ENCODE results near the gene GNB1L. TPM values are rescaled to one million over a fixed set of nuclear protein-coding genes. Genes with fewer than 3 reads are reported as not detected.

GNB1L gene
- total RNA-seq, 1 experiment from 2014 or later, result 12.2 TPM

- Histone ChIP-seq H3K36me3 (ENCODE audit: control insufficient read depth, insufficient read depth, low read length) (no peaks in the 10 kb centered on the region), H3K27ac (ENCODE audit: low read length) (no peak overlapping the region), H3K27me3 (ENCODE audit: control insufficient read depth, insufficient read depth, low read length) (no peaks in the 10 kb centered on the region), H3K4me3 (ENCODE audit: low read depth in 2 of 2, low read length in 2 of 2) (no peak overlapping the region), H3K4me1 (ENCODE audit: control insufficient read depth, insufficient read depth, low read length) (peaks cover 8% of the 10 kb centered on the region), H3K9me3 (ENCODE audit: control insufficient read depth, insufficient read depth, low read depth, low read length) (no peaks in the 10 kb centered on the region)
- ATAC-seq (no peak), DNase-seq (ENCODE audit: low read depth, low spot score) (no peak)
- in situ Hi-C loops (cut with HindIII; ENCODE audit: low pct_unique_long_range_greater_than_20kb, low sequenced_read_pairs) (no loop called here), intact Hi-C loops (cut with micrococcal nuclease; ENCODE audit: unreplicated experiment) (no loop called here)
- ChIA-PET CTCF (interaction anchor here (0.5 to 0.6 kb wide), 2 partner anchors 38 to 1968 kb away, joined by 3 read pairs; no protein-coding TSS in a partner anchor), POLR2A (no interaction called here)
- TF ChIP-seq, protein P1, sequence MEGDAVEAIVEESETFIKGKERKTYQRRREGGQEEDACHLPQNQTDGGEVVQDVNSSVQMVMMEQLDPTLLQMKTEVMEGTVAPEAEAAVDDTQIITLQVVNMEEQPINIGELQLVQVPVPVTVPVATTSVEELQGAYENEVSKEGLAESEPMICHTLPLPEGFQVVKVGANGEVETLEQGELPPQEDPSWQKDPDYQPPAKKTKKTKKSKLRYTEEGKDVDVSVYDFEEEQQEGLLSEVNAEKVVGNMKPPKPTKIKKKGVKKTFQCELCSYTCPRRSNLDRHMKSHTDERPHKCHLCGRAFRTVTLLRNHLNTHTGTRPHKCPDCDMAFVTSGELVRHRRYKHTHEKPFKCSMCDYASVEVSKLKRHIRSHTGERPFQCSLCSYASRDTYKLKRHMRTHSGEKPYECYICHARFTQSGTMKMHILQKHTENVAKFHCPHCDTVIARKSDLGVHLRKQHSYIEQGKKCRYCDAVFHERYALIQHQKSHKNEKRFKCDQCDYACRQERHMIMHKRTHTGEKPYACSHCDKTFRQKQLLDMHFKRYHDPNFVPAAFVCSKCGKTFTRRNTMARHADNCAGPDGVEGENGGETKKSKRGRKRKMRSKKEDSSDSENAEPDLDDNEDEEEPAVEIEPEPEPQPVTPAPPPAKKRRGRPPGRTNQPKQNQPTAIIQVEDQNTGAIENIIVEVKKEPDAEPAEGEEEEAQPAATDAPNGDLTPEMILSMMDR (IDR thresholded peaks at IDR 0.05), result no peak
- TF ChIP-seq REST (IDR thresholded peaks at IDR 0.05; ENCODE audit: insufficient read depth in 1 of 2, low read depth in 2 of 2, low read length in 1 of 2) (no peak), TCF7L2 (IDR thresholded peaks at IDR 0.05; ENCODE audit: low read depth, low read length) (no peak), SIN3A (IDR thresholded peaks at IDR 0.05; ENCODE audit: borderline replicate concordance, insufficient read depth, low read depth, low read length) (no peak), POLR2AphosphoS5 (IDR thresholded peaks at IDR 0.05; ENCODE audit: low read depth, low read length) (no peak)
- no TSS peak for BruUV-seq (replicated peaks)
Observed at GRCh38 chr22:19811211-19811621, 43.5 kb downstream of the GNB1L start.

DNA sequence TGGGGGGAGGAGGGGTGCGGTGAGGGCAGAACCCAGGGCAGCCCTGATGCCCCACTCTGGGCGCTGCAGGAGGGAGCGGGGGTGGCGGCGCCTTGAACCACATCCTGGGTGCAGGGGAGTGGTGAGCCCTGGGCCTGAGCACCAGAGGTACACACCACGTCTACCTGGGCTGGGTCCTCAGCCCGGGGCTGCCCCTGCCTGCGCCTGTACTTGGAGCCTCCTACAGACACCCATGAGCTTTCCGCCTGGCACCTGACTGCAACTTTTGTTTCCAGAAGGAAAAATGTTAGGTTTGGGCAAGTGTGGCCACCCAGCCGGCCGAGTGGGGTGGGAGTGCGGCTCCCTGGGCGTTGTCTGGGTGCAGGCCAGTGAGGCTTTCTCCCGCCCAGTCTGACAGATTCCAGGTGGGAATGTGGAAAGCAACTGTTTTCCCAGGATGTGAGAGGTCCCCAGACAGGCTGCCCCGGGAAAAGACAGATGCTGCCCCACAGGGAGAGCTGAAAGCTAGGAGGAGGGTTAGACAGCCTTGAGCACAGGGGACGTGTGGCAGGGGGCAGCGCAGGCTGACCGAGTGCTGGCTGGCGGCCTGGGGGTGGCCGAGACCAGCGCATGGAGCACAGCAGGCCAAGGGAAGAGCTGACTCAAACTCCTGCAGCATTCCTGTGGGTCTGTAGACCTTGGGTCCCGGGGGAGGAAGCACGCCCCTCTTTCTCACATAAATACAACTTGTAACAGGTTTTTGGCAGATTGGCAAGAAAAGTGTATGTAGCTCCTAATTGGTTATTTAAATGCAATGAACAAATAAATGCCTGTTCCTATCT is 44.1 kb downstream of the GNB1L start:
- H3K4me1 ChIP-seq (ENCODE audit: control insufficient read depth, insufficient read depth, low read length), result peaks cover 10% of the 10 kb centered on the region
- ChIA-PET CTCF (interaction anchor here (0.5 to 0.6 kb wide), 2 partner anchors 38 to 1969 kb away, joined by 3 read pairs; no protein-coding TSS in a partner anchor), POLR2A (no interaction called here)
- no peak overlapping the region for H3K27ac ChIP-seq (ENCODE audit: low read length)
- no peaks in the 10 kb centered on the region for H3K9me3 ChIP-seq (ENCODE audit: control insufficient read depth, insufficient read depth, low read depth, low read length)
- intact Hi-C loops (cut with micrococcal nuclease; ENCODE audit: unreplicated experiment) (no loop called here), in situ Hi-C loops (cut with HindIII; ENCODE audit: low pct_unique_long_range_greater_than_20kb, low sequenced_read_pairs) (no loop called here)
- no peaks in the 10 kb centered on the region for H3K27me3 ChIP-seq (ENCODE audit: control insufficient read depth, insufficient read depth, low read length)
- no peak overlapping the region for H3K4me3 ChIP-seq (ENCODE audit: low read depth in 2 of 2, low read length in 2 of 2)
- TF ChIP-seq TCF7L2 (IDR thresholded peaks at IDR 0.05; ENCODE audit: low read depth, low read length) (no peak), POLR2AphosphoS5 (IDR thresholded peaks at IDR 0.05; ENCODE audit: low read depth, low read length) (no peak), REST (IDR thresholded peaks at IDR 0.05; ENCODE audit: insufficient read depth in 1 of 2, low read depth in 2 of 2, low read length in 1 of 2) (no peak), SIN3A (IDR thresholded peaks at IDR 0.05; ENCODE audit: borderline replicate concordance, insufficient read depth, low read depth, low read length) (no peak)
- TF ChIP-seq, protein P1 (IDR thresholded peaks at IDR 0.05), result no peak
- BruUV-seq (replicated peaks), result no TSS peak
- ATAC-seq, result no peak
- no peaks in the 10 kb centered on the region for H3K36me3 ChIP-seq (ENCODE audit: control insufficient read depth, insufficient read depth, low read length)
- DNase-seq (ENCODE audit: low read depth, low spot score), result no peak

All from Panc1 (cell line).